Superior temporal gyrus (tissue), 1 donor: ENCODE results near the gene KIF5C.

ENCODE experiments used
- DNase-seq: peaks from one replicate; pipeline ENCODE4 v3.0.0-alpha.2; 2016; ENCODE audit errors: extremely low spot score

KIF5C gene

GRCh38 chr2:149075853-149076252 is 200.8 kb downstream of the KIF5C start:
- no peak for DNase-seq
